ENCODE data around the gene SCAMP4.

GRCh38 chr19:1955171-1956121 is 50.2 kb downstream of the SCAMP4 start:
- TF ChIP-seq NFIC (IDR thresholded peaks at IDR 0.05) (no peak), CEBPB (IDR thresholded peaks at IDR 0.05) (no peak)

All from Ishikawa (cell line).